IMR-90 (cell line): Measurements from ENCODE around the gene ADAMTS19. TPM values are rescaled to one million over a fixed set of nuclear protein-coding genes. Genes with fewer than 3 reads are reported as not detected.

ENCODE experiments used
- ATAC-seq: fragments of 200-7000 bp; cut with Tn5 transposase; 2 replicates; pipeline ENCODE4 v1.9.1; 2020; ENCODE audit warnings: low read depth, mild to moderate bottlenecking, moderate library complexity
- BruUV-seq: library from RNA; stranded (reverse); fragments of 400-500 nt; replicated peaks from 2 replicates; lab custom pipeline; 2021; lab: Mats Ljungman, UMichigan
- CTCF ChIA-PET: fragments of 300-600 bp; formaldehyde crosslinking; extraction: SDS; loops from one replicate; lab custom pipeline; 2021; ENCODE audit warnings: antibody characterized with exemption; lab: Yijun Ruan, JAX
- POLR2A ChIA-PET: fragments of 300-600 bp; sonication (Branson Sonifier 250); formaldehyde crosslinking; loops from one replicate; lab custom pipeline; 2022; ENCODE audit warnings: antibody characterized with exemption; ENCODE audit not compliant: unreplicated experiment; lab: Charles Lee
- DNase-seq: peaks from one replicate; pipeline ENCODE4 v3.0.0; 2013
- H2AFZ ChIP-seq: replicated peaks from 2 replicates; pipeline ENCODE3; 2013; ENCODE audit warnings: low read length, mild to moderate bottlenecking; ENCODE audit not compliant: poor library complexity
- H2AK5ac ChIP-seq: 2 replicates; pipeline ENCODE4 v1.6.1; 2013; ENCODE audit warnings: low read depth, low read length, inconsistent platforms
- H2AK9ac ChIP-seq: replicated peaks from 2 replicates; pipeline ENCODE3; 2013; ENCODE audit warnings: mild to moderate bottlenecking, low read depth, low read length, moderate library complexity; ENCODE audit not compliant: poor library complexity
- H2BK120ac ChIP-seq: 2 replicates; pipeline ENCODE4 v1.6.1; 2013; ENCODE audit warnings: low read depth, low read length, inconsistent platforms
- H2BK15ac ChIP-seq: 3 replicates; pipeline ENCODE4 v1.6.1; 2013; ENCODE audit warnings: low read depth, low read length, inconsistent platforms
- H2BK20ac ChIP-seq: 2 replicates; pipeline ENCODE4 v1.6.1; 2013; ENCODE audit warnings: low read depth, mild to moderate bottlenecking, inconsistent platforms, low read length, moderate library complexity
- H2BK5ac ChIP-seq: 2 replicates; pipeline ENCODE4 v1.6.1; 2013; ENCODE audit warnings: mild to moderate bottlenecking, low read depth, low read length, inconsistent platforms; ENCODE audit not compliant: poor library complexity, severe bottlenecking
- H3K14ac ChIP-seq: replicated peaks from 2 replicates; pipeline ENCODE4 v1.6.1; 2013; ENCODE audit warnings: low read depth, low read length, inconsistent platforms
- H3K18ac ChIP-seq: 2 replicates; pipeline ENCODE4 v1.6.1; 2013; ENCODE audit warnings: low read depth, low read length, control low read depth
- H3K23ac ChIP-seq: 2 replicates; pipeline ENCODE4 v1.6.1; 2013; ENCODE audit warnings: low read depth, low read length, inconsistent platforms
- H3K27ac ChIP-seq: 2 replicates; pipeline ENCODE4 v1.5.1; 2013; ENCODE audit warnings: mild to moderate bottlenecking, control low read depth, low read length; ENCODE audit not compliant: insufficient read depth
- H3K27me3 ChIP-seq: 2 replicates; pipeline ENCODE4 v1.6.1; 2013; ENCODE audit warnings: low read length; ENCODE audit not compliant: control insufficient read depth, insufficient read depth
- H3K36me3 ChIP-seq: 2 replicates; pipeline ENCODE4 v1.6.1; 2013; ENCODE audit warnings: low read length, mixed read lengths; ENCODE audit not compliant: control insufficient read depth, insufficient read depth
- H3K4ac ChIP-seq: 2 replicates; pipeline ENCODE4 v1.6.1; 2013; ENCODE audit warnings: low read depth, low read length, inconsistent platforms
- H3K4me1 ChIP-seq: 2 replicates; pipeline ENCODE4 v1.6.1; 2013; ENCODE audit warnings: low read length, mixed read lengths; ENCODE audit not compliant: control insufficient read depth, insufficient read depth
- H3K4me2 ChIP-seq: 2 replicates; pipeline ENCODE4 v1.6.1; 2013; ENCODE audit warnings: low read depth, mild to moderate bottlenecking, control low read depth, low read length, moderate library complexity
- H3K4me3 ChIP-seq: 2 replicates; pipeline ENCODE4 v1.5.1; 2013; ENCODE audit warnings: low read depth, mild to moderate bottlenecking, control low read depth, low read length, moderate library complexity; ENCODE audit not compliant: insufficient read depth
- H3K56ac ChIP-seq: 2 replicates; pipeline ENCODE4 v1.6.1; 2013; ENCODE audit warnings: low read length, inconsistent platforms; ENCODE audit not compliant: insufficient read depth; ENCODE audit errors: extremely low read depth
- H3K79me1 ChIP-seq, 2 experiments: 2 replicates each; pipeline ENCODE4 v1.6.1; 2013; ENCODE audit warnings: low read length in 2 of 2, inconsistent platforms in 1 of 2, low read depth in 1 of 2
- H3K9ac ChIP-seq: 2 replicates; pipeline ENCODE4 v1.6.1; 2013; ENCODE audit warnings: low read depth, low read length, control low read depth
- H3K9me1 ChIP-seq: 2 replicates; pipeline ENCODE4 v1.6.1; 2013; ENCODE audit warnings: low read length, inconsistent platforms; ENCODE audit not compliant: insufficient read depth
- H3K9me3 ChIP-seq: 2 replicates; pipeline ENCODE4 v1.6.1; 2013; ENCODE audit warnings: low read length; ENCODE audit not compliant: control insufficient read depth, insufficient read depth
- H4K20me1 ChIP-seq: 2 replicates; pipeline ENCODE4 v1.6.1; 2013; ENCODE audit warnings: low read length, inconsistent platforms; ENCODE audit not compliant: insufficient read depth
- H4K5ac ChIP-seq: 2 replicates; pipeline ENCODE4 v1.6.1; 2013; ENCODE audit warnings: mild to moderate bottlenecking, low read depth, low read length, control low read depth
- H4K8ac ChIP-seq, 2 experiments: 2 replicates each; pipeline ENCODE4 v1.6.1; 2013; ENCODE audit warnings: low read depth in 2 of 2, low read length in 2 of 2, control low read depth in 1 of 2, inconsistent platforms in 1 of 2
- H4K91ac ChIP-seq: 2 replicates; pipeline ENCODE4 v1.6.1; 2013; ENCODE audit warnings: low read depth, low read length, inconsistent platforms; ENCODE audit not compliant: insufficient read depth
- BHLHE40 ChIP-seq: fragments of 150-350 bp; IDR thresholded peaks from 2 replicates; pipeline ENCODE4 v1.6.1; 2016; ENCODE audit warnings: mild to moderate bottlenecking, low read depth, low read length
- CEBPB ChIP-seq: IDR thresholded peaks from 2 replicates; pipeline ENCODE4 v1.6.1; 2012; ENCODE audit warnings: low read depth, low read length, improper control_type of control experiment
- FOS ChIP-seq: fragments of 150-350 bp; IDR thresholded peaks from 2 replicates; pipeline ENCODE4 v1.6.1; 2016; ENCODE audit warnings: low read depth, low read length
- RCOR1 ChIP-seq: IDR thresholded peaks from 2 replicates; pipeline ENCODE4 v1.6.1; 2012; ENCODE audit warnings: mild to moderate bottlenecking, low read length, improper control_type of control experiment; ENCODE audit not compliant: insufficient replicate concordance
- RFX5 ChIP-seq: IDR thresholded peaks from 2 replicates; pipeline ENCODE4 v1.8.0; 2012; ENCODE audit warnings: low read depth, mild to moderate bottlenecking, low read length, moderate library complexity
- SMC3 ChIP-seq: fragments of 150-350 bp; IDR thresholded peaks from 2 replicates; pipeline ENCODE4 v1.6.1; 2016; ENCODE audit warnings: low read depth, mild to moderate bottlenecking, antibody characterized with exemption, low read length, moderate library complexity
- WGBS, 2 experiments: methylation state at CpG; one replicate each; pipeline versions ENCODE4 v1.1.5 to v1.1.7; 2013; ENCODE audit warnings: missing lambda C conversion rate in 2 of 2; ENCODE audit not compliant: insufficient read length in 1 of 2; ENCODE audit errors: extremely low coverage in 2 of 2; 5-methylcytosine and 5-hydroxymethylcytosine counted together
- dilution Hi-C: fragments of 300-500 bp; cut with HindIII; formaldehyde crosslinking; loops from one replicate; pipeline ENCODE4 v1.14.3; 2018; ENCODE audit warnings: low sequenced_read_pairs; ENCODE audit not compliant: unreplicated experiment
- in situ Hi-C: fragments of 300-500 bp; cut with MboI; formaldehyde crosslinking; loops from 3 replicates; pipeline ENCODE4 v1.14.3; 2019; ENCODE audit warnings: low sequenced_read_pairs, inconsistent platforms, mixed read lengths
- intact Hi-C: fragments of 100-400 bp; cut with micrococcal nuclease; formaldehyde crosslinking; loops from 2 replicates; pipeline ENCODE4 v1.10.0; 2022
- polyA plus RNA-seq, 3 experiments: library from polyadenylated mRNA; depleted of rRNA; stranded (reverse); fragments of >200 nt; gene quantifications; 2 replicates each; pipeline ENCODE4 v1.2.3, GENCODE V29; 2012; ENCODE audit warnings: low replicate concordance in 1 of 3
- total RNA-seq: library from RNA; depleted of rRNA; stranded (reverse); fragments of >200 nt; gene quantifications from 2 replicates; pipeline ENCODE4 v1.2.3, GENCODE V29; 2012
- TF ChIP-seq, protein P1 (sequence below): fragments of 150-350 bp; IDR thresholded peaks from 2 replicates; pipeline ENCODE4 v1.6.1; 2016; ENCODE audit warnings: low read depth, mild to moderate bottlenecking, low read length, moderate library complexity, borderline replicate concordance

ADAMTS19 gene
- total and polyA plus RNA-seq, 2 of the 4 experiments (the other 2 are of a cell fraction) = under 0.01 to 0.17 TPM

DNA sequence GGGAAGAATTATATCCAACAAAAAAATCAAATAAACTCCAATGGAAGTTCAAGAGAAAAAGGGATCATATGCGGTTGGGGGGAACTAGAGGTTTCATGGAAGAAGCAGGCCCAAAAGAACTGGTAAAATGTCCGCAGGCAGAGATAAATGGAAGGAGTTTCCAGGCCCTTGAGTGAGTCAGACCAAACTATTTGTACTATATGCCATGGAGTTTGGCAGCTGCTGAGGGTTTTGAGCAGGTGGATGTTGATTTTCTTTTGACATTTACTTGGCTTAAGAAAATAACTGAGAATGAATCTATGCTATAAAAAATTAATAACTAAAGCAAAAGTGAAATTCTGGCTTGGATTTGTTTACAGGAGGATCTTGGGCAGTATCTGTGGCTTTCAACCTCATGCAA is 321.5 kb downstream of the ADAMTS19 start:
- no peak overlapping the region for H2BK15ac ChIP-seq
- in situ Hi-C loops (no loop called here), dilution Hi-C loops (no loop called here), intact Hi-C loops (no loop called here)
- no peaks in the 10 kb centered on the region for H4K20me1 ChIP-seq
- no peak overlapping the region for H3K56ac ChIP-seq
- H2AK9ac ChIP-seq = no peak overlapping the region
- ATAC-seq (no peak), DNase-seq (no peak)
- no peak overlapping the region for H3K27ac ChIP-seq
- H3K4me2 ChIP-seq = no peak overlapping the region
- 33% methylated on average over 1 of the region's 2 CpGs; no CpG with 5 or more reads in 1 of the 2 experiments for WGBS, 2 experiments
- no peaks in the 10 kb centered on the region for H3K36me3 ChIP-seq
- no peak overlapping the region for H3K18ac ChIP-seq
- H3K9me1 ChIP-seq = no peaks in the 10 kb centered on the region
- no peak overlapping the region for H4K8ac ChIP-seq
- H3K14ac ChIP-seq = no peak overlapping the region
- H3K9me3 ChIP-seq = peaks cover 7% of the 10 kb centered on the region; the same call in 1 of the 2 replicates
- no peak overlapping the region for H2BK120ac ChIP-seq
- H2AK5ac ChIP-seq = no peak overlapping the region
- no peak overlapping the region for H2AFZ ChIP-seq
- no peaks in the 10 kb centered on the region for H3K79me1 ChIP-seq
- no peaks in the 10 kb centered on the region for H3K4me1 ChIP-seq
- H2BK5ac ChIP-seq = no peak overlapping the region
- no peak for TF ChIP-seq SMC3
- TF ChIP-seq RFX5 = no peak
- TF ChIP-seq, protein P1, sequence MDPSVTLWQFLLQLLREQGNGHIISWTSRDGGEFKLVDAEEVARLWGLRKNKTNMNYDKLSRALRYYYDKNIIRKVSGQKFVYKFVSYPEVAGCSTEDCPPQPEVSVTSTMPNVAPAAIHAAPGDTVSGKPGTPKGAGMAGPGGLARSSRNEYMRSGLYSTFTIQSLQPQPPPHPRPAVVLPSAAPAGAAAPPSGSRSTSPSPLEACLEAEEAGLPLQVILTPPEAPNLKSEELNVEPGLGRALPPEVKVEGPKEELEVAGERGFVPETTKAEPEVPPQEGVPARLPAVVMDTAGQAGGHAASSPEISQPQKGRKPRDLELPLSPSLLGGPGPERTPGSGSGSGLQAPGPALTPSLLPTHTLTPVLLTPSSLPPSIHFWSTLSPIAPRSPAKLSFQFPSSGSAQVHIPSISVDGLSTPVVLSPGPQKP = no peak
- TF ChIP-seq CEBPB = no peak
- no peak for TF ChIP-seq RCOR1
- TF ChIP-seq FOS = no peak
- no peak for TF ChIP-seq BHLHE40
- H3K4ac ChIP-seq = no peak overlapping the region
- no peak overlapping the region for H3K4me3 ChIP-seq
- ChIA-PET CTCF (no interaction called here), POLR2A (no interaction called here)
- H2BK20ac ChIP-seq = no peak overlapping the region
- BruUV-seq = no TSS peak
- no peak overlapping the region for H4K91ac ChIP-seq
- H4K5ac ChIP-seq = no peak overlapping the region
- H3K9ac ChIP-seq = no peak overlapping the region
- H3K27me3 ChIP-seq = no peaks in the 10 kb centered on the region
- no peak overlapping the region for H3K23ac ChIP-seq
